ENCODE results near the gene HIVEP2. TPM values are rescaled to one million over a fixed set of nuclear protein-coding genes. Genes with fewer than 3 reads are reported as not detected.

The HIVEP2 gene
- total and polyA plus RNA-seq, 2 donors (not counting 3 experiments of a cell fraction or from before 2014, with no cell fraction given): 1.3 to 4.7 TPM

DNA sequence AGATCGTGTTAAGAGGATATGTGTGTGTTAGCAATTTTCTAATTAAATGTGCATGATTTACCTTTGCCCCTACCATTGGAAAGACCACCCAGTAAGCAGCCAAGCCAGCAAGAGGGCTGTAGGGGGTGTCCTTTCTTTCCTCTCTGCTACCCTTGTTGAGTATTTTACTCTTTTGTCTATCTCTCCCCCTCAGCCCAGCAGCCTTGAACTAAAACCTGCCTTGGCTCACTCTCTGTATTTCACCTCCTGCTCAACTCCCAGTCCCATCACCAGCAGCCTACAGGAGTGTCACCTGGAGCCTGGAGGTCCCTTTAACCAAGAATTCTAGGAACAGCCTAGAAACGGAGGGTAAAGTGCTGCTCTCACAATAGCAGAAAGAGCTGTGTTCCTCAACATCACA is 81.0 kb downstream of the HIVEP2 start:
- ChIA-PET POLR2A (no interaction called here), CTCF (no interaction called here)
- TF ChIP-seq FOS (IDR thresholded peaks at IDR 0.05; ENCODE audit: borderline replicate concordance, insufficient read depth, low read length) (no peak), JUN (IDR thresholded peaks at IDR 0.05; ENCODE audit: borderline replicate concordance, insufficient read depth, insufficient read length, low read depth) (no peak), POLR2AphosphoS5 (IDR thresholded peaks at IDR 0.05; ENCODE audit: insufficient read depth, low read depth, low read length) (no peak), GATA2 (IDR thresholded peaks at IDR 0.05; ENCODE audit: insufficient read depth, insufficient read length, low read depth, low read length) (no peak), MYC (IDR thresholded peaks at IDR 0.05; ENCODE audit: low read depth, low read length) (no peak), EZH2 (IDR thresholded peaks at IDR 0.05; ENCODE audit: borderline replicate concordance, low read depth, low read length, severe bottlenecking) (no peak), POLR2A (IDR thresholded peaks at IDR 0.05; ENCODE audit: low read depth, low read length) (no peak), MAX (IDR thresholded peaks at IDR 0.05; ENCODE audit: insufficient read depth, insufficient read length) (no peak)
- TF ChIP-seq, protein P1, sequence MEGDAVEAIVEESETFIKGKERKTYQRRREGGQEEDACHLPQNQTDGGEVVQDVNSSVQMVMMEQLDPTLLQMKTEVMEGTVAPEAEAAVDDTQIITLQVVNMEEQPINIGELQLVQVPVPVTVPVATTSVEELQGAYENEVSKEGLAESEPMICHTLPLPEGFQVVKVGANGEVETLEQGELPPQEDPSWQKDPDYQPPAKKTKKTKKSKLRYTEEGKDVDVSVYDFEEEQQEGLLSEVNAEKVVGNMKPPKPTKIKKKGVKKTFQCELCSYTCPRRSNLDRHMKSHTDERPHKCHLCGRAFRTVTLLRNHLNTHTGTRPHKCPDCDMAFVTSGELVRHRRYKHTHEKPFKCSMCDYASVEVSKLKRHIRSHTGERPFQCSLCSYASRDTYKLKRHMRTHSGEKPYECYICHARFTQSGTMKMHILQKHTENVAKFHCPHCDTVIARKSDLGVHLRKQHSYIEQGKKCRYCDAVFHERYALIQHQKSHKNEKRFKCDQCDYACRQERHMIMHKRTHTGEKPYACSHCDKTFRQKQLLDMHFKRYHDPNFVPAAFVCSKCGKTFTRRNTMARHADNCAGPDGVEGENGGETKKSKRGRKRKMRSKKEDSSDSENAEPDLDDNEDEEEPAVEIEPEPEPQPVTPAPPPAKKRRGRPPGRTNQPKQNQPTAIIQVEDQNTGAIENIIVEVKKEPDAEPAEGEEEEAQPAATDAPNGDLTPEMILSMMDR (IDR thresholded peaks at IDR 0.05; ENCODE audit: extremely low read depth in 1 of 2, insufficient read depth in 1 of 2, low read depth in 1 of 2, low read length in 2 of 2): no peak
- no TSS peak for BruUV-seq (replicated peaks)
- no peaks in the 10 kb centered on the region for H3K36me3 ChIP-seq (ENCODE audit: control insufficient read depth in 2 of 2, extremely low read depth in 1 of 2, insufficient read depth in 2 of 2, low read length in 2 of 2)
- dilution Hi-C loops (cut with MboI; ENCODE audit: extremely low pct_ligation_motif_present, low sequenced_read_pairs) (no loop called here), intact Hi-C loops (cut with micrococcal nuclease) (no loop called here)
- H3K4me3 ChIP-seq (replicated peaks in 1 of 3; ENCODE audit: insufficient read depth in 1 of 3, low read depth in 1 of 3, low read length in 3 of 3): no peak overlapping the region
- no peaks in the 10 kb centered on the region for H3K27me3 ChIP-seq (ENCODE audit: control insufficient read depth in 2 of 2, insufficient read depth in 2 of 2, low read length in 2 of 2)
- H2AFZ ChIP-seq (ENCODE audit: low read depth, low read length): no peak overlapping the region
- H3K27ac ChIP-seq (ENCODE audit: insufficient read depth, low read depth, low read length): no peak overlapping the region
- no peak for DNase-seq (ENCODE audit: low read depth, low spot score)
- no peak overlapping the region for H3K9ac ChIP-seq (replicated peaks; ENCODE audit: extremely low read depth, insufficient read depth, low read length)
- H4K20me1 ChIP-seq (replicated peaks; ENCODE audit: control insufficient read depth, extremely low read depth, insufficient read depth, low read length): no peaks in the 10 kb centered on the region
- FAIRE-seq: no peak
- peaks cover 2% of the 10 kb centered on the region for H3K9me1 ChIP-seq (replicated peaks; ENCODE audit: control insufficient read depth, extremely low read depth, insufficient read depth, low read length)
- no peaks in the 10 kb centered on the region for H3K9me3 ChIP-seq (replicated peaks; ENCODE audit: control insufficient read depth, insufficient read depth, low read length)
- peaks cover 20% of the 10 kb centered on the region for H3K4me1 ChIP-seq (ENCODE audit: control insufficient read depth, extremely low read depth, insufficient read depth, low read length)
- H3K4me2 ChIP-seq (ENCODE audit: insufficient read depth, low read length): no peak overlapping the region
- no peaks in the 10 kb centered on the region for H3K79me2 ChIP-seq (ENCODE audit: control insufficient read depth, insufficient read depth, low read length)
